Caco-2 (cell line): Measurements from ENCODE around the gene AMPD3. TPM values are rescaled to one million over a fixed set of nuclear protein-coding genes. Genes with fewer than 3 reads are reported as not detected.
"Not testable (repeated sequence)": the region's sequence is repeated elsewhere in the genome, so short reads cannot be mapped to it uniquely, and the experiment has no call there.

Experiments used
- BruUV-seq: library from RNA; stranded (reverse); fragments of 400-500 nt; replicated peaks from 2 replicates; lab custom pipeline; 2021; lab: Mats Ljungman, UMichigan
- CTCF ChIA-PET: fragments of 300-600 bp; sonication (Branson Sonifier 250); formaldehyde crosslinking; loops from one replicate; lab custom pipeline; 2022; ENCODE audit warnings: antibody characterized with exemption; lab: Charles Lee
- POLR2A ChIA-PET: fragments of 300-600 bp; sonication (Branson Sonifier 250); formaldehyde crosslinking; loops from one replicate; lab custom pipeline; 2022; ENCODE audit warnings: antibody characterized with exemption; lab: Charles Lee
- DNase-seq, 2 experiments: peaks; one replicate each; pipeline versions ENCODE4 v3.0.0 to v3.0.0-alpha.2; 2020 to 2022
- H3K27me3 ChIP-seq: replicated peaks from 2 replicates; pipeline ENCODE4 v1.6.0; 2011; ENCODE audit warnings: low read length; ENCODE audit not compliant: control insufficient read depth, insufficient read depth
- H3K36me3 ChIP-seq: 2 replicates; pipeline ENCODE4 v1.5.1; 2011; ENCODE audit warnings: low read length; ENCODE audit not compliant: control insufficient read depth, insufficient read depth
- H3K4me1 ChIP-seq: fragments of 250-450 bp; sonication (Bioruptor Pico); 2 replicates; pipeline ENCODE4 v1.5.1; 2020; ENCODE audit warnings: mild to moderate bottlenecking
- H3K4me3 ChIP-seq: 2 replicates; pipeline ENCODE4 v1.5.1; 2011; ENCODE audit warnings: low read depth, mild to moderate bottlenecking, control low read depth, low read length
- H3K9me3 ChIP-seq: fragments of 250-450 bp; sonication (Bioruptor Pico); 2 replicates; pipeline ENCODE4 v1.5.1; 2020; ENCODE audit warnings: mild to moderate bottlenecking, moderate library complexity
- H3K27ac Mint-ChIP-seq: one replicate; pipeline ENCODE4 v1.8.0; 2022; ENCODE audit warnings: mixed read lengths; ENCODE audit not compliant: unreplicated experiment
- H3K27me3 Mint-ChIP-seq: one replicate; pipeline ENCODE4 v1.8.0; 2022; ENCODE audit warnings: mixed read lengths; ENCODE audit not compliant: insufficient read depth, unreplicated experiment
- H3K36me3 Mint-ChIP-seq: one replicate; pipeline ENCODE4 v1.8.0; 2022; ENCODE audit warnings: mild to moderate bottlenecking, mixed read lengths; ENCODE audit not compliant: insufficient read depth, unreplicated experiment
- H3K4me1 Mint-ChIP-seq: one replicate; pipeline ENCODE4 v1.8.0; 2022; ENCODE audit warnings: low read depth, mixed read lengths; ENCODE audit not compliant: unreplicated experiment
- H3K4me3 Mint-ChIP-seq: one replicate; pipeline ENCODE4 v1.8.0; 2022; ENCODE audit warnings: mild to moderate bottlenecking, moderate library complexity, mixed read lengths; ENCODE audit not compliant: unreplicated experiment
- H3K9me3 Mint-ChIP-seq: one replicate; pipeline ENCODE4 v1.8.0; 2022; ENCODE audit warnings: mixed read lengths; ENCODE audit not compliant: unreplicated experiment
- CTCF ChIP-seq, 2 experiments: fragments of 200-600 bp in 1 of 2; IDR thresholded peaks; 1 replicate in 1 of 2; 2 replicates in 1 of 2; pipeline versions ENCODE4 v1.5.1 to v1.8.0; 2011 to 2022; ENCODE audit warnings: antibody characterized with exemption in 1 of 2, control low read depth in 1 of 2, inconsistent platforms in 1 of 2, low read depth in 1 of 2, low read length in 1 of 2, mild to moderate bottlenecking in 1 of 2, moderate library complexity in 1 of 2; ENCODE audit not compliant: insufficient read depth in 1 of 2, severe bottlenecking in 1 of 2, unreplicated experiment in 1 of 2
- intact Hi-C: fragments of 100-400 bp; cut with micrococcal nuclease; formaldehyde crosslinking; loops from one replicate; pipeline ENCODE4 v1.10.0; 2022; ENCODE audit not compliant: unreplicated experiment
- total RNA-seq: library from RNA; stranded (reverse); gene quantifications from 2 replicates; pipeline ENCODE4 v1.2.3, GENCODE V29; 2022

AMPD3 gene
- total RNA-seq, 1 experiment from 2014 or later = 13.4 TPM

- no peak overlapping the region for H3K4me3 Mint-ChIP-seq
- H3K36me3 ChIP-seq = no peaks in the 10 kb centered on the region
- no peak for DNase-seq
- H3K36me3 Mint-ChIP-seq = no peaks in the 10 kb centered on the region
- H3K27ac Mint-ChIP-seq = no peak overlapping the region
- no peaks in the 10 kb centered on the region for H3K9me3 Mint-ChIP-seq
- intact Hi-C loops = no loop called here
- CTCF ChIA-PET = interaction anchor here (0.5 kb wide), 1 partner anchor 195 kb away, joined by 4 read pairs; no protein-coding TSS in a partner anchor
- no peaks in the 10 kb centered on the region for H3K27me3 ChIP-seq
- peaks cover 11% of the 10 kb centered on the region for H3K4me1 Mint-ChIP-seq
- H3K4me3 ChIP-seq = no peak overlapping the region
- H3K9me3 ChIP-seq = no peaks in the 10 kb centered on the region
- BruUV-seq = no TSS peak
- H3K27me3 Mint-ChIP-seq = no peaks in the 10 kb centered on the region
- POLR2A ChIA-PET = no interaction called here
- H3K4me1 ChIP-seq = no peaks in the 10 kb centered on the region
- TF ChIP-seq CTCF (IDR thresholded peaks at IDR 0.05; ENCODE audit: insufficient read depth in 1 of 2, low read depth in 1 of 2, low read length in 1 of 2, severe bottlenecking in 1 of 2, unreplicated experiment in 1 of 2) = no peak
Observed at GRCh38 chr11:10432493-10432892, 22.6 kb upstream of the AMPD3 start.

- Mint-ChIP-seq H3K27ac (no peak overlapping the region), H3K4me3 (no peak overlapping the region), H3K9me3 (no peaks in the 10 kb centered on the region), H3K36me3 (no peaks in the 10 kb centered on the region), H3K4me1 (peaks cover 11% of the 10 kb centered on the region), H3K27me3 (no peaks in the 10 kb centered on the region)
- Histone ChIP-seq H3K4me1 (no peaks in the 10 kb centered on the region), H3K27me3 (no peaks in the 10 kb centered on the region), H3K36me3 (no peaks in the 10 kb centered on the region), H3K9me3 (no peaks in the 10 kb centered on the region), H3K4me3 (no peak overlapping the region)
- TF ChIP-seq CTCF (IDR thresholded peaks at IDR 0.05; ENCODE audit: insufficient read depth in 1 of 2, low read depth in 1 of 2, low read length in 1 of 2, severe bottlenecking in 1 of 2, unreplicated experiment in 1 of 2) = no peak
- no peak for DNase-seq
- ChIA-PET CTCF (no interaction called here), POLR2A (no interaction called here)
- intact Hi-C loops = no loop called here
- no TSS peak for BruUV-seq
Observed at GRCh38 chr11:10432971-10433370, 22.1 kb upstream of the AMPD3 start.

GRCh38 chr11:10436224-10436623 is 18.8 kb upstream of the AMPD3 start:
- H3K27ac Mint-ChIP-seq = no peak overlapping the region
- ChIA-PET POLR2A (no interaction called here), CTCF (no interaction called here)
- peaks cover 11% of the 10 kb centered on the region for H3K4me1 Mint-ChIP-seq
- intact Hi-C loops = no loop called here
- Histone ChIP-seq H3K4me1 (0 out of 2 replicates have a peak, but pooled peaks cover 2% of the 10 kb centered on the region), H3K4me3 (no peak overlapping the region), H3K9me3 (no peaks in the 10 kb centered on the region), H3K36me3 (no peaks in the 10 kb centered on the region), H3K27me3 (no peaks in the 10 kb centered on the region)
- no TSS peak for BruUV-seq
- no peaks in the 10 kb centered on the region for H3K9me3 Mint-ChIP-seq
- H3K4me3 Mint-ChIP-seq = no peak overlapping the region
- no peak for TF ChIP-seq CTCF (IDR thresholded peaks at IDR 0.05; ENCODE audit: insufficient read depth in 1 of 2, low read depth in 1 of 2, low read length in 1 of 2, severe bottlenecking in 1 of 2, unreplicated experiment in 1 of 2)
- no peaks in the 10 kb centered on the region for H3K27me3 Mint-ChIP-seq
- no peaks in the 10 kb centered on the region for H3K36me3 Mint-ChIP-seq
- DNase-seq = no peak

- H3K4me3 ChIP-seq, POLR2A ChIA-PET, H3K36me3 ChIP-seq, H3K4me3 Mint-ChIP-seq, H3K9me3 ChIP-seq, H3K27me3 ChIP-seq, H3K4me1 ChIP-seq, H3K36me3 Mint-ChIP-seq, intact Hi-C loops, H3K27ac Mint-ChIP-seq, H3K9me3 Mint-ChIP-seq, BruUV-seq, CTCF ChIA-PET, H3K27me3 Mint-ChIP-seq, DNase-seq: not testable (repeated sequence)
- peaks cover 11% of the 10 kb centered on the region for H3K4me1 Mint-ChIP-seq
Observed at GRCh38 chr11:10436683-10437082, 18.4 kb upstream of the AMPD3 start.
